HL-60 (cell line): ENCODE results near the gene CDH22.
A peak's percentile ranks its signal among the peaks of the same experiment; 100 is the strongest.

Experiments
- DNase-seq, 2 experiments: peaks; one replicate each; pipeline ENCODE4 v3.0.0-alpha.2; 2010 to 2020; ENCODE audit warnings: low read depth in 1 of 2, low spot score in 1 of 2
- H3K27ac ChIP-seq: fragments of 250-450 bp; sonication (Bioruptor Pico); replicated peaks from 2 replicates; pipeline ENCODE4 v1.5.1; 2020; ENCODE audit warnings: mild to moderate bottlenecking, moderate library complexity
- H3K27me3 ChIP-seq: fragments of 250-450 bp; sonication (Bioruptor Pico); 2 replicates; pipeline ENCODE4 v1.5.1; 2021; ENCODE audit warnings: mild to moderate bottlenecking, moderate library complexity; ENCODE audit not compliant: insufficient read depth, poor library complexity, severe bottlenecking
- H3K4me3 ChIP-seq: replicated peaks from 2 replicates; pipeline ENCODE4 v1.5.1; 2011; ENCODE audit warnings: mild to moderate bottlenecking, control low read depth, low read length; ENCODE audit not compliant: insufficient read depth
- GABPA ChIP-seq: IDR thresholded peaks from 2 replicates; pipeline ENCODE4 v1.6.1; 2012; ENCODE audit warnings: low read depth
- POLR2AphosphoS5 ChIP-seq: IDR thresholded peaks from 2 replicates; pipeline ENCODE4 v1.6.1; 2012; ENCODE audit warnings: low read depth
- SPI1 ChIP-seq: IDR thresholded peaks from 2 replicates; pipeline ENCODE4 v1.6.1; 2012; ENCODE audit warnings: low read depth, mild to moderate bottlenecking, borderline replicate concordance
- TF ChIP-seq, protein P1 (sequence below): IDR thresholded peaks from one replicate; pipeline ENCODE4 v1.5.1; 2011; ENCODE audit warnings: low read length, control low read depth, inconsistent platforms; ENCODE audit not compliant: insufficient read depth
- TF ChIP-seq, protein P2 (sequence below): IDR thresholded peaks from 2 replicates; pipeline ENCODE4 v1.6.1; 2012; ENCODE audit warnings: low read depth; ENCODE audit not compliant: insufficient replicate concordance

CDH22 gene

DNA sequence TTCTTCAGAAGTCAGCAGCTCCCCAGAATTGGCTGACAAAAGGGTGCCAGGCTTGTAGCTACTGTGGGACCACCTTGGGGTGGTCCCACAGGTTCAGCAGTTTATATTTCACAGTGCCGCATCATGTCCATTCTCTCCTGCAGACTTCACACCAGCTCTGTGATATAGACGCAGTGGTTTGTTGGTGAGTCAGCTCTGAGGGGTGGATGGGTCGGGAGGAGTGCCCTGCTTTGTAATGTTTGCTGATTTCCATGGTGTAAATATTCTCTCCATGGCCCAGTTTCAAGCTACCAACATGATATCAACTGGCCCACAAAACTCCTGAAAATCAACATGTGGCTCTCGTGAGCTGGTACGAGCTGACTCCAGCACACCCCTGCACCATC is 78.2 kb downstream of the CDH22 start:
- peaks cover 2% of the 10 kb centered on the region for H3K27me3 ChIP-seq
- TF ChIP-seq SPI1 (no peak), POLR2AphosphoS5 (no peak), GABPA (no peak)
- TF ChIP-seq, protein P1, sequence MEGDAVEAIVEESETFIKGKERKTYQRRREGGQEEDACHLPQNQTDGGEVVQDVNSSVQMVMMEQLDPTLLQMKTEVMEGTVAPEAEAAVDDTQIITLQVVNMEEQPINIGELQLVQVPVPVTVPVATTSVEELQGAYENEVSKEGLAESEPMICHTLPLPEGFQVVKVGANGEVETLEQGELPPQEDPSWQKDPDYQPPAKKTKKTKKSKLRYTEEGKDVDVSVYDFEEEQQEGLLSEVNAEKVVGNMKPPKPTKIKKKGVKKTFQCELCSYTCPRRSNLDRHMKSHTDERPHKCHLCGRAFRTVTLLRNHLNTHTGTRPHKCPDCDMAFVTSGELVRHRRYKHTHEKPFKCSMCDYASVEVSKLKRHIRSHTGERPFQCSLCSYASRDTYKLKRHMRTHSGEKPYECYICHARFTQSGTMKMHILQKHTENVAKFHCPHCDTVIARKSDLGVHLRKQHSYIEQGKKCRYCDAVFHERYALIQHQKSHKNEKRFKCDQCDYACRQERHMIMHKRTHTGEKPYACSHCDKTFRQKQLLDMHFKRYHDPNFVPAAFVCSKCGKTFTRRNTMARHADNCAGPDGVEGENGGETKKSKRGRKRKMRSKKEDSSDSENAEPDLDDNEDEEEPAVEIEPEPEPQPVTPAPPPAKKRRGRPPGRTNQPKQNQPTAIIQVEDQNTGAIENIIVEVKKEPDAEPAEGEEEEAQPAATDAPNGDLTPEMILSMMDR: no peak
- TF ChIP-seq, protein P2, sequence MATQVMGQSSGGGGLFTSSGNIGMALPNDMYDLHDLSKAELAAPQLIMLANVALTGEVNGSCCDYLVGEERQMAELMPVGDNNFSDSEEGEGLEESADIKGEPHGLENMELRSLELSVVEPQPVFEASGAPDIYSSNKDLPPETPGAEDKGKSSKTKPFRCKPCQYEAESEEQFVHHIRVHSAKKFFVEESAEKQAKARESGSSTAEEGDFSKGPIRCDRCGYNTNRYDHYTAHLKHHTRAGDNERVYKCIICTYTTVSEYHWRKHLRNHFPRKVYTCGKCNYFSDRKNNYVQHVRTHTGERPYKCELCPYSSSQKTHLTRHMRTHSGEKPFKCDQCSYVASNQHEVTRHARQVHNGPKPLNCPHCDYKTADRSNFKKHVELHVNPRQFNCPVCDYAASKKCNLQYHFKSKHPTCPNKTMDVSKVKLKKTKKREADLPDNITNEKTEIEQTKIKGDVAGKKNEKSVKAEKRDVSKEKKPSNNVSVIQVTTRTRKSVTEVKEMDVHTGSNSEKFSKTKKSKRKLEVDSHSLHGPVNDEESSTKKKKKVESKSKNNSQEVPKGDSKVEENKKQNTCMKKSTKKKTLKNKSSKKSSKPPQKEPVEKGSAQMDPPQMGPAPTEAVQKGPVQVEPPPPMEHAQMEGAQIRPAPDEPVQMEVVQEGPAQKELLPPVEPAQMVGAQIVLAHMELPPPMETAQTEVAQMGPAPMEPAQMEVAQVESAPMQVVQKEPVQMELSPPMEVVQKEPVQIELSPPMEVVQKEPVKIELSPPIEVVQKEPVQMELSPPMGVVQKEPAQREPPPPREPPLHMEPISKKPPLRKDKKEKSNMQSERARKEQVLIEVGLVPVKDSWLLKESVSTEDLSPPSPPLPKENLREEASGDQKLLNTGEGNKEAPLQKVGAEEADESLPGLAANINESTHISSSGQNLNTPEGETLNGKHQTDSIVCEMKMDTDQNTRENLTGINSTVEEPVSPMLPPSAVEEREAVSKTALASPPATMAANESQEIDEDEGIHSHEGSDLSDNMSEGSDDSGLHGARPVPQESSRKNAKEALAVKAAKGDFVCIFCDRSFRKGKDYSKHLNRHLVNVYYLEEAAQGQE: no peak
- no peak overlapping the region for H3K27ac ChIP-seq
- H3K4me3 ChIP-seq: no peak overlapping the region
- no peak for DNase-seq

DNA sequence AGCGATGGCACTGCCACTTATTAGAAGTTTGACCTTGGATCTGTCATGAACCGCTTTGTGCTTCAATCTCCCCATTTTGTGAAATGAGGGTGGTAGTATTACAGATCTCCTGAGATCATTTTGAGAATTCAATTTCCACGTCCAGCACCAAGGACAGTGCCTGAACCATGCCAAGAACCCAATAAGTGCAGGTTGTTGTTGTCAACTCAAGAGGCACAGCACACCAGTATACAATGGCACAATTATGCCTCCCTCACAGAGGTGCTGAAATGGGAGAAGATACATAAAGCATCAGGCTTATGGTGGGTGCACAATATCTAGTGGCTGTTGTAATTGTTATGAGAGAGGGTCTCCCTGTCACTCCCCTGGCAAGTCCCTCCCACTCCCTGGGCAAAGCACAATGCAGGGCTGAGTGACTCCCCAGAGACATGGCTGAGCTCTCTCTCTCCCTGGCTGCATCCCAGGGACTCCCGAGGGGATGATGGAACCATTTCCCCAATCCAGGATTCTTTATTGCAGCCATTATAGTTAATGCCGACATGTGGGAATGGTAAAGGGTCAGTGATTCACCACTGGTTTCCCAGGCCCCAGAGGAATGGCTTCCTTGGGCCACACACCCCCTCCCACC is 78.7 kb downstream of the CDH22 start:
- Histone ChIP-seq H3K27me3 (peaks cover 2% of the 10 kb centered on the region), H3K4me3 (no peak overlapping the region), H3K27ac (no peak overlapping the region)
- no peak for DNase-seq
- no peak for TF ChIP-seq GABPA
- TF ChIP-seq, protein P2: peak; percentile 91

DNA sequence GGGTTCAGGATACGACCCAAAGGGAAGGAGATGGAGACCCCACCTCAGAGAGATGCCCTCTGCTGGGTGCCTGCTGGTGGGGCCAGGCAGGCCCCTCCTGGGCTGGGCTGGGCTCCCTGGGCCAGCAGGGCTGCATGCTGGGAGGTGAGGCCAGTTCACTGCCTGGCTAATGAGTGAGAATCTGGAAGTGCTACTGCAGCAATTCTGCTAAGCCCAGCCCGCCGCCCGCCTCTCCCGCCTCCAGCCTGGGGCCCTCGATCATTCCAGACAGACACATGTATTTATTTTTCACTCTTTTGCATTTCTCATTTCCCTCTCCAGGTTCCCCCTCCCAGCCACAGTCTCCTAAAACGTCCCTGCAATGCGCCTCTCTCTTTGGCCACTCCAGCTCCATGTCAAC is 79.6 kb downstream of the CDH22 start:
- Histone ChIP-seq H3K27me3 (peaks cover 2% of the 10 kb centered on the region), H3K27ac (no peak overlapping the region), H3K4me3 (no peak overlapping the region)
- TF ChIP-seq, protein P1: no peak
- TF ChIP-seq, protein P2: no peak
- TF ChIP-seq SPI1 (no peak), GABPA (no peak), POLR2AphosphoS5 (no peak)
- no peak for DNase-seq
